NT2/D1 (cell line): ENCODE results near the gene ASIP.

ENCODE experiments used
- SUZ12 ChIP-seq: IDR thresholded peaks from 2 replicates; pipeline ENCODE4 v1.6.1; 2011; ENCODE audit not compliant: insufficient read length, insufficient read depth; ENCODE audit errors: extremely low read depth
- YY1 ChIP-seq: IDR thresholded peaks from 2 replicates; pipeline ENCODE4 v1.6.1; 2011; ENCODE audit not compliant: insufficient read length, insufficient read depth

DNA sequence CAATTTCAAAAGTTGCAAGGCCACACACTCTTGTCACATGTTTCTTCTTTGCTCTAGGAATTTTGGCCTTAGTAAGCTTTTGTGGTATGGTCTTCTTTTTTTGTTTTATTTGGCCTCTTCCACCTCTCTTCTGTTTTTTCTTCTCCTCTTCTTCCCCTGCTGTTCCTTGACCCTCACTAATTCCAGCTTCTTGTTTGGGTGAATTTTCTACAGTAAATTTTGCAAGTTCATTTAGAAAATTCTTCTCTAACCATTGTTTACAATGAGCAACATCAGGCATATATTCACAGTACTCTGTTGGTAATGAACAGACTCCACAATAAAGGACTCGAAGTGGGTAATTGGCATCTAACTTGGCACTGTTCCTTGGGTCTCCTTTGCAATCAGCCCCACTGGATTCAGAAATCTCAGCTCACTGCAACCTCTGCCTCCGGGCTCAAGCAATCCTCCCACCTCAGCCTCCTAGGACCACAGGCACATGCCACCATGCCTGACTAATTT lies 5.0 kb downstream of the ASIP start:
- TF ChIP-seq SUZ12 (no peak), YY1 (no peak)
